ENCODE results near the gene ZNF185. TPM values are rescaled to one million over a fixed set of nuclear protein-coding genes. Genes with fewer than 3 reads are reported as not detected.

Gene ZNF185
- total RNA-seq, 1 experiment from 2014 or later: 15.8 TPM

DNA sequence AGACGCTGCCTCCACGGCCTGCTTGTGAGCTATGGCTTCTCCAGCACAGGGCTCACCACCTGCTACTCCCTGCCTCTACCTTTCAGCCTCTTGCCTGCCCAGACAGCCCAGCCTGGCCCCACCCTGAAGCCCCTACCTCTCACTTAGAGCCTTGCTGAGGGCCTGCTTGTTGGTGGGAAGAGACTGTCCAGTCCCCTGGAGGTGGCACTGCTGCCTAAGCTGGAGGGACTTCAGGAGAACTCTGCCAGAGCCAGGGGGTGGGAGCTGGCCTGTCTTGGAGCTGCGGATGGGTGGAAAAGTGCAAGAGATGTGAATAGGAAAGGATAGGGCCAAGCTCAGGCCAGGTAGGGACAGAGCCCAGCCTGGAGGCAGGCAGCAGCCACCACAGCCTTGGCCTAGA lies 2.7 kb upstream of the ZNF185 start:
- Histone ChIP-seq H3K4me2 (ENCODE audit: low read length) (peak overlapping the region; percentile 64), H3K36me3 (ENCODE audit: control insufficient read depth in 1 of 2, insufficient read depth in 2 of 2, low read length in 2 of 2) (no peaks in the 10 kb centered on the region), H2AFZ (ENCODE audit: low read depth, low read length, poor library complexity, severe bottlenecking) (no peak overlapping the region), H3K9me3 (ENCODE audit: control insufficient read depth in 1 of 2, insufficient read depth in 1 of 2, low read depth in 1 of 2, low read length in 2 of 2) (no peaks in the 10 kb centered on the region), H3K79me2 (ENCODE audit: insufficient read depth, low read length) (no peaks in the 10 kb centered on the region), H3K4me1 (ENCODE audit: control insufficient read depth in 1 of 2, insufficient read depth in 2 of 2, low read length in 2 of 2) (peaks cover 17 to 51% of the 10 kb centered on the region in 2 experiments), H3K9me2 (ENCODE audit: insufficient read depth) (no peaks in the 10 kb centered on the region), H3K9ac (ENCODE audit: low read length) (no peak overlapping the region), H4K20me1 (ENCODE audit: insufficient read depth) (no peaks in the 10 kb centered on the region), H3K27me3 (ENCODE audit: insufficient read depth, low read length) (no peaks in the 10 kb centered on the region), H3K27ac (ENCODE audit: low read depth, low read length) (no peak overlapping the region), H3K4me3 (replicated peaks in 1 of 2; ENCODE audit: low read depth in 1 of 2, low read length in 2 of 2) (no peak overlapping the region)
- ChIA-PET CTCF (interaction anchor here (0.8 kb wide), 1 partner anchor 22 kb away, joined by 3 read pairs; no protein-coding TSS in a partner anchor), POLR2A (no interaction called here), RAD21 (ENCODE audit: low non-redundant PET in 1 of 2, low total read pairs in 2 of 2, uncharacterized antibody in 2 of 2, unreplicated experiment in 2 of 2) (no interaction called here)
- ATAC-seq (no peak; the same call in 1 of the 2 replicates), DNase-seq (ENCODE audit: low read depth, low spot score) (no peak)
- TF ChIP-seq ZBTB33 (IDR thresholded peaks at IDR 0.05; ENCODE audit: extremely low read depth, insufficient replicate concordance, low read length) (no peak), POLR2A (IDR thresholded peaks at IDR 0.05; ENCODE audit: borderline replicate concordance, extremely low read depth, insufficient read depth, insufficient read length) (no peak), ZNF274 (IDR thresholded peaks at IDR 0.05; ENCODE audit: low read depth, low read length) (no peak), POLR2AphosphoS5 (IDR thresholded peaks at IDR 0.05; ENCODE audit: low read depth, low read length) (no peak), SRF (IDR thresholded peaks at IDR 0.05; ENCODE audit: low read depth) (no peak), FOSL1 (IDR thresholded peaks at IDR 0.05; ENCODE audit: low read depth) (no peak), EGR1 (IDR thresholded peaks at IDR 0.05; ENCODE audit: low read depth) (no peak), SP1 (IDR thresholded peaks at IDR 0.05; ENCODE audit: low read depth) (no peak), ZFX (IDR thresholded peaks at IDR 0.05) (no peak), CTCF (IDR thresholded peaks at IDR 0.05 in 2 of 3, conservative IDR thresholded peaks at IDR 0.05 in 1 of 3; ENCODE audit: borderline replicate concordance in 1 of 3, insufficient read depth in 1 of 3, low read depth in 2 of 3, low read length in 2 of 3) (no peak), REST (IDR thresholded peaks at IDR 0.05; ENCODE audit: low read depth) (no peak), TCF7L2 (IDR thresholded peaks at IDR 0.05; ENCODE audit: borderline replicate concordance, extremely low read depth, insufficient read depth, insufficient read length) (no peak), ATF3 (IDR thresholded peaks at IDR 0.05) (no peak), ELF1 (IDR thresholded peaks at IDR 0.05; ENCODE audit: borderline replicate concordance, low read depth) (no peak), CBX3 (IDR thresholded peaks at IDR 0.05; ENCODE audit: low read depth) (no peak), EZH2phosphoT487 (IDR thresholded peaks at IDR 0.05; ENCODE audit: borderline replicate concordance) (no peak)
- intact Hi-C loops (cut with micrococcal nuclease): no loop called here
- BruUV-seq (replicated peaks): no TSS peak

Data from HCT116 (cell line).